HG02571 (cell line): Measurements from ENCODE around the gene GJA3.

Experiments used
- ATAC-seq: cut with Tn5 transposase; IDR thresholded peaks from one replicate; pipeline ENCODE4 v1.9.1; 2021; ENCODE audit warnings: mild to moderate bottlenecking, moderate library complexity; ENCODE audit not compliant: unreplicated experiment

GJA3 gene

DNA sequence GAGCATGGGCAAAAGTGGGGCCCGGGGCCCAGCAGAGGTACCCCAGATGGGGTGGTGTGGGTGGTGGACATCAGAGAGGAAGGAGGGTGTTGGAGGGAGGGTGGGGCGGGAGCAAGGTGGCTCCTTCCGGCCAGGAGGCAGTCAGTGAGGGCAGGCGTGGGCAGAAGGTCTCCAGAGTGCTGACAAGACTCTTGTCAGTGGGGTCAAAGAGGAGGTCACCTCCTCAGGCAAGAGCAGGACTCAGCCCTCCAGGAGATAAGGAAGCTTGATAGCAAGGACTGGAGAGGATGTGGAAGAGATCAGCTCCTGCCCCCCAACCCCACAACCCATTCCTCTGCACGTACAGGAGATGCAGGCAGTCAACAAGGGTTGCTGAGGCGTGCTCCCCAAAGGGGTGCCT, 9.8 kb downstream of the GJA3 start:
- ATAC-seq = no peak

DNA sequence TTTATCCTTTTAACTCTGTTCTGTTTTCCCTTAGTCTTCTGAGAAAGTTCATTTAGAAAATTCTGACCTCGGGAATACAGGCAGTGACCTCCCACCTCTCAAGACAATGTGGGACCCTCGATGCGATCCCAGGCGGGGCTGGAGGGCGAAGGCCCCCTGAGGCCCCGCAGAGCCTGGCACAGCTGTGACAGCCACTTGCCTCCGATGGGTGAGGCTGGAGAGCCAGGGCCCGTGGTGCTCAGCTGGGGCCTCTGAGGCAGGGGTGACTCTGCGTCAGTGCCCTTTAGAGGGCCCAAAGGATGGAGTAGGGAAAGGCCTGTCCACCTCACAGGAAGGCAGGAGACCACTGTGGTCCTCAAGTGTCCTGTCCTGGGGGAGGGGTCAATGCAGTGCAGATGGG, 10.3 kb downstream of the GJA3 start:
- ATAC-seq = no peak

DNA sequence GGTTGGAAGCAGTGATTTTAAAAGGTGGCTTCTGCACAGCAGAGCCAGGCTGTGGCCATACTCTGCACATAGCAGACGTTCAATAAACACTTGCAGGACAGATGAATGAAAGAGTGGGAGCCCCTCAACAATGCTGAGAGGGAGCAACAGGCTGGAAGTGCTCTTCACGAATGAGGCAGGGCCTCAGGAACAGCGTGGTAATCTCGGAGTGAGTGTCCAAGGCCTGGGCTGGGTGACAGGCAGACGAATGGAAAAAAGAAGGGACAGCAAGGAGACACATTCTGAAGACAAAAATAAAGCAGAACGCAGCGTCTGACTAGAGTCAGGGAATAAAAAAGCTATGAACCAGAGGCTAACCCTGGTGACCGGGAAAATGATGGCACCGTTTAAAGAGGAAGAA, 11.1 kb downstream of the GJA3 start:
- ATAC-seq = no peak

DNA sequence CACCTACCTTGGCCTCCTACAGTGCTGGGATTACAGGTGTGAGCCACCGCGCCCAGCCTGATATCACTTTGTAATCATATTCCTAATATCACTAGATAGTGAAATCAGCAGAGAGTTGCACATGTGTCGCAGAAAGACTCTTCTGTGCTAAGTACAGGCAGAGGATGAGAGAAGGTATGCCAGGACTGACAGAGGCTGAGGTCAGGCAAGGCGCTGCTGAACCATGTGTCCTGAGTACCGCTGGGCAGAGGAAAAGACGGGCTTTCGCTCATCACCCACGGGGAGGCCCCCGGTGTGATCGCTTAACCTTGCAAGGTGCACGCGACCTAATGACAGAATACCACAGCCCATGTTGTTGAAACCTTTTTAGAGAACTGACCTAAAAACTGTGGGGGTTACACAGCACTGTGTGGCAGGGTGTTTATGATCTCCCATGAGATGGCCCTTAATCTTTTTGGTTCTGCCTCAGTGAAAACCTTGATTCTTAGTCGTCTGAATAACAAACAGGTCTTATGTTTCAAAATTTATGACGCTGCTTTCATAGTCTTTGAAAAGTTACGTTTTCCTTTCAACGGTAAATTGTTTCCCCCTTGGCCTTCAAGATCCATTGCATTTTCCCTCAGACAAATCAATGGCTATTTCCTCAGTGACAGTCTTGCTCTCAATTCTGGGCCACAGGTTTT, 12.2 kb downstream of the GJA3 start:
- no peak for ATAC-seq

DNA sequence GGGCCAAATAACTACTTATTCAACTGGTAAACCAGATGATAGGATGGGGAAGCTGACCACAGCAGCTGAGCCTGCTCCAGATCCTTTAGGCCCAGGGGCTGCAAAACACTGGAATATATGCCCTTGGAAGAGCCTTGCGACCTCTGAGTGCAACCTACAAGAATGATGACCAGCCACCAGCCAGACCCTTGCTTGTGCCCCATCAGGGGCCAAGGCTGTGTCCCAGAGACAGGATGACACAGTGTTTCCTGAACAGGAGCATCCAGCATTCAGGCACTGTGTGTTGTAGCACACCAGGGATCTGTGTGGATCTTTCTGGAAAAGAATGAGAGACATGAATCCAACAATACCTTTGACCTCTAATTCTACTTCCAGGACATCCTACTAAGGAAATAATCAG, 14.5 kb downstream of the GJA3 start:
- ATAC-seq = no peak

DNA sequence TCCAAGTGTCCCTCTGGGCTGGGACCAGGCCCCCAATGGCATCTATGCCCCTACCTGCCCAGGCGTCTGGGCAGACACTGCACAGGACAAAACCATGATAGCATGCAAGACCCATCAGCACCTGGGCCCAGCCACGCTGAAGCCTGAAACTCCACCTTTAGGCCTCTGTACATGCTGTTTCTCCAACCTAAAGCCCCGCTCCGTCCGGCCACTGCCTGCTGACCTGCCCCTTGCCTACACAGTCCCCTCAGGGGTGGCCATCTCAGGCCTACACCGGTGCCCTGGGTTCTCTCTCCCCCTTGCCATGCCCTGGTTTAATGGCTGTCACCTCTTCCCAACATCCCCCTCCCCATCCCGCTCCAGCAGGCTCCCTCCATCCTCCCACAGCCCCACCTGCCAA, 15.3 kb downstream of the GJA3 start:
- no peak for ATAC-seq

DNA sequence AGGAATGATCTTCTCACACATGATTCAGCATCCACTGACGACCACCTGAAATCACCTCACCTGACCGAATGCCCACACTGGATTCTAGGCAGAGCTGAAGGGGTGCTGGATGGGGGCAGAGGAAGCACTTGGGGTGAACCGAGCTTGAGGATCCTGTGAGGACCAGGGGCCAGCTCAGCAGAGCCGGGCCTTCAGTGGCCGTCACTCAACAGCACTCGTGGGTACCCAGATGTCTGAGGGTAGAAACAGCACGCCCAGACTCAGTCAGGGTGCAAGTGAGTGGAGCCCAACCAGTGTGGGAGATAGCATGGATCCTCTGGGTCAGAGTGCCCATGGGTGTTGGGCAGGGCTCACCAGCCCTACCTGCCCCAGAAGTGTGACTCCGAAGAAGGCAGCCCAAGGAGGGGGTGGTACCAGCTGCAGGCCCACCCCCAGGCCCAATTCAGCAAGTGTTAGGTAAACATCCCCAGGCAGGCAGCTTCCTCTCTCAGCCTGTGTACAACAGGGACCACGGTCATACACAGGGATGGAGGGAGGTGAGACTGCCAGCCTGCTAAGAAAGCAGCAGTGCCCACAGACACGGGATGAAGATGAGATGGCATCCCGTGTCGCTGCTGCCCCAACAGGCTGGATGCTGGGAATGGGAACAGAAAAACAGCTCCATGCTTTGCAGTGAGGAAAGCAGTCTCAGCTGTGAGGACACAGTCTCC, 16.6 kb downstream of the GJA3 start:
- ATAC-seq = no peak

DNA sequence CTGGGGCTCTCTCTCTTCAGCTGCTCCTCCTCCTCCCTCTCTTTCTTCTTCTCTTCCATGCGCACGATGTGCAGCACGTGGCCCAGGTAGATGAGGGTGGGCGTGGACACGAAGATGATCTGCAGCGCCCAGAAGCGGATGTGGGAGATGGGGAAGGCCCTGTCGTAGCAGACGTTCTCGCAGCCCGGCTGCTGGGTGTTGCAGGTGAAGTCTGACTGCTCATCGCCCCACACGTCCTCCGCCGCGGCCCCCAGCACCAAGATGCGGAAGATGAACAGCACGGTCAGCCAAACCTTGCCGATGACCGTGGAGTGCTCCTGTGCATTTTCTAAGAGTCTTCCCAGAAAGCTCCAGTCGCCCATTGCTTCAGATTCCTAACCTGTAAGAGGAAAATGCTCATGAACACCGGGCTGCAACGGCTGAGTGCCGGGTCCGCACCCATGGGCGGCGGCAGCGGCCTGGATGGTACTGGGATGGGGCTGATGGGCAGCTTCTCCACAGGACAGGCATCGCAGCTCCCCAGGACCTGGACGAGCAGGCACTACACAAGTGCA, 17.8 kb downstream of the GJA3 start:
- ATAC-seq = no peak

DNA sequence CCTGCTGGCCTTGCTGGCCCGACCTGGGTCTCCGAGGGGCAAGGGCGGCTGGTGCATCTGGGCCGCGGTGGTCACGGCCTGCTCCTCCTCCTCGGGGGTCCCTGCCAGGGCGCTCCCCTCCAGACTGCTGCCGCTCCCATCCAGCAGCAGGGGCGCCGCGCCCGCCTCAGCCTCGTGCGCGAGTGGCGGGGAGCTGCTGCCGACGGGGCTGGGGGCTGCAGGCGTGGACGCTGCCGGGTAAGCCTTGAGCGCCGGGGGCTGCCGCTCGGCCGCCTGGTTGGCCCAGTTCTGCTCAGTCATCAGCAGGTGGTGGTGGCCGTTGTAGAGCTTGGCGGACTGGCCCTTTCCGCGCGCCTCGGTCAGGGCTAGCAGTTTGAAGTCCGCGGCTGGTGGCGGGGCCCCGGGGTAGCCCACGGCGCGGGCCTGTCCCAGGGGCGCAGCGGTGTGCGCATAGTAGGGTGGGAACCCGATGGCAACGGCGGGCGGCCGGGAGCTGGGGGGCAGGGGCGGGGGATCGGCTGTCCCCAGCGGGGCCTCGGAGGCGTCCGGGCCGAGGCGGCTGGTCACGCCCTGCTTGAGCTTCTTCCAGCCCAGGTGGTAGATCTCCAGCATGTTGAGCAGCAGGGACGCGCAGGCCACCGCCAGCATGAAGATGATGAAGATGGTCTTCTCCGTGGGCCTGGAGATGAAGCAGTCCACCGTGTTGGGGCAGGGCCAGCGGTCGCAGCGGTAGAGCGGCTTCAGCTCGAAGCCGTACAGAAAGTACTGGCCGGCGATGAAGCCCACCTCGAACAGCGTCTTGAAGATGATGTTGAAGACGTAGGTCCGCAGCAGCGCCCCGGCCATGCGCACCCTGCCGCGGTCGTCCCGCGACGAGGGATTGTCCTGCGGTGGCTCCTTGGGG, 18.6 kb downstream of the GJA3 start:
- no peak for ATAC-seq

DNA sequence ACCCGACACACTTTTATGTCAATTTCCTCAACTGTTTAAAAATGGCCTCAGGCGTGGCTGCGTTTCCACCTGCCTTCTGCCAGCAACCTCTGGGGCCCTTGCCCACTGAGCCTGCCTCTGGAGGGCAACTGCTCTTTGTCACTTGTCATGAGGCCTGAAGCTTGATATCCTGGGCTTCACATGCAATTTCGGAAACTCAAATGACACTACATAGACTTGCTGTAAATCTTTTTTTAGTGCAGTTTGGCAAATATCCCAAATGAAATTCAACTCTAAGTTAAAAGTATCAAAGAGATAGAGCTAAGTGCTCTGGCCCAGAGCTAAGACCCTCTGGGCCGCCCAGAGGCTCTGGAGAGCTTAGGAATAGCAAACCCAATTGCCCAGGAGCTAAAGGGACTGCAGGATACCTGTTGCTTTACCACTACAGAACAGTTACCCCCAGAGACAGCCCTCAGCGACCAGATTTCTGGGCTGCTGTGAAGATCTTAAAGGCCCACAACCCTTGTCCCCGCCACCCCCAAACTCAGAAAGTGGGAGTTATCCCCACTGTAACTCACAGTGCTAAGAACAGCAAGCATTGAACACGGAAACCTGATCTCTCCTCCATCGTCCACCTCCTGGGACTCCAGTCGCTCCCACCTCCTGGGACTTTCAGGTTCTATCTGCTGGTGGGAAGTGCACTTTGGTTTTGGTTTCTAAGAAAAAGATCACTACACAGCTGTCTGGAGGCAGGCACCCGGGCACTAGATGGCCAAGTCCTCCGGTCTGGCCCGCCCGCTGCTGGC, 19.4 kb downstream of the GJA3 start:
- ATAC-seq = no peak

DNA sequence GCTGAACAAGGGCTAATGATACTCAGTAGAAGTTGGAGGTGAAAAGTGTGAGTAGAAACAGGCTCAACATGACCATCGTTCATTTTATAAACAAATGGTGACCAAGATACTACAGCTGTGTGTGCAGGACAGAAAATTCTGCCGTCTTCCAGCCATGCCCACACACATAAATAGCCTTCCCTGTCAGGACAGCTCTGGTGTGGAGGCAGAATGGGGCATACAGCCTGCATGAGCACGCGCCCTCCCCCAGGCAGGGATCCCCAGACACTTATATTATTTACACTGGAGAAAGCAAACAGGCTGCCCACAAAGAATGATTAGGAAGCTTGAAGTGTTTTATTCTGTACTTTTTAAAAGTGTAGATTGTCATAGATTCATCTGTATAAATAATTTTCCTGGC, 20.4 kb downstream of the GJA3 start:
- ATAC-seq = no peak

DNA sequence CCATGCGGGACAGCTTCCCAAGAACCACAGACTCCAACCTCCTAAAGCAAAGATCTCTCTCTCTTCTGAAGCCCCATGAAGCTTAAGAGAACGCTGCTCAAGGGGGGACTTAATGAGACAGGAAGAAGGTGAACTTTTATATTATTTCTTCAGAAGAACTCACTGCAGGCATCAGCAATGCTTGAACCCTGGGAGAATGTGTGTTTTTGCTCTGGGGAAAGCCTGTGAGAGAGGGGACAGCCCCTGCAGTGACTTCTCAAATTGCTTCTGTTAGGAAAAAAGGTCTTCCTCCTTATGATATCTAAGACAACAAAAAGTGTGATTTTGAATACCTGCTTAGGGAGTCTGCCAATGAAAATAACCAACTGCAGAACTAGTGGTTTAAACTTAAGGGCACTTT, 23.0 kb downstream of the GJA3 start:
- no peak for ATAC-seq

DNA sequence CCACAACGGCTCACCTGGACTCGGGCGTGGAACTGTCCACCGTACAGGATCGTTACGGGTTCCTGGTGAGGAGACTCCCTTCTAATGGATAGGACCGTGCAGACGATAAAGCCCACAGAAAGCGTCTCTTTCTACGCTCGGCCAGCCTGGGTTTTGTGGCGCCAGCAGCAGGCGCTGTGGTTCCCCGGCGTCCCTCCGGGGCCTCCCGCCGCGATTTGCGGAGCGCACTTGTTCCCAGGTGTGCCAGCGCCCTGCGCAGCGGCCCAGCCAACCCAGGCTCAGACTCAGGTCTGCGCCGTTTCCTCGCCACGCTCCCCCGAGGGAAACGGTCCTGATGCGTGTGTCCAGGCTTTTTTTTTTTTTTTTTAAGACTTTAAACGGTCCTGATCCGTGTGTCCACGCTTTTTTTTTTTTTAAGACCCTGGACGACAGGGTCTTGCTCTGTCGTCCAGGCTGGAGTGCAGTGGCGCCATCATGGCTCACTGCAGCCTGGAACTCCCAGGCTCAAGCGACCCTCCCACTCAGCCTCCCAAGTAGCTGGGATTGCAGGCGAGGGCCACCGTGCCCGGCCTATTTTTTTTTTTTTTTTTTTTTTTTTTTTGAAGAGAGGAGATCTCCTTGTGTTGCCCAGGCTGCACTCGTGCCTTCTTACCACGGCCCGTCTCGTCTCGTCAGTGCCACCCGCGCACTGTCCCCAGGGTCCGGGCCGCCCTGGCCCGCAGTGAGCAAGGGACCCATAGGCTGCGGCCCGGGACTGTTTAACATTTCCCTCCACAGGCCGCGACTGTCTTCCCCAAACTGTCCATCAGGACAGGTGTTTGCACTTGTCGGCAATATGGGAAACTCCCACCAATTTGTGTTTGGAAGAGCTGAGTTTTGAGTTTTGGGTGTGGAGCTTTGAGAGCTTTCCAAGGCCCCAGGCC, 23.8 kb downstream of the GJA3 start:
- ATAC-seq = no peak

DNA sequence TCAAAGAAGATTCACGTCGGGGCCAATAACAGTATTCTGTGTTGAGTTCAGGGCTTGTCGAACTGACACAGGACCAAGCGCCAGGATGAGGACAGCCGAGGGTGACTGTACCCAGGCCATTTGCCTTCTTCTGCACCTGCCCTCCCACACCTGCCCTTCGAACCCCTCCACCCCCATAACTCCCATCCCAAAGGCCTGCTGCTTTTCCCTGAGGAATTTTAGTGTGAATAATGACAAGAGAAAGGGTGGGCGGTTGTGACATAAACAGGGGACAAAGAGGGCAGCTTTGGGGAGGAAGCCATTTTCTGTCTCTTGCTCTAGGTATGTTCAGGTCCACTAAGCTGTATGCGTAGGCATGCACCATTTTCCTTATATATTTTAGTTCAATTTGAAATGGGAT, 26.1 kb downstream of the GJA3 start:
- no peak for ATAC-seq

DNA sequence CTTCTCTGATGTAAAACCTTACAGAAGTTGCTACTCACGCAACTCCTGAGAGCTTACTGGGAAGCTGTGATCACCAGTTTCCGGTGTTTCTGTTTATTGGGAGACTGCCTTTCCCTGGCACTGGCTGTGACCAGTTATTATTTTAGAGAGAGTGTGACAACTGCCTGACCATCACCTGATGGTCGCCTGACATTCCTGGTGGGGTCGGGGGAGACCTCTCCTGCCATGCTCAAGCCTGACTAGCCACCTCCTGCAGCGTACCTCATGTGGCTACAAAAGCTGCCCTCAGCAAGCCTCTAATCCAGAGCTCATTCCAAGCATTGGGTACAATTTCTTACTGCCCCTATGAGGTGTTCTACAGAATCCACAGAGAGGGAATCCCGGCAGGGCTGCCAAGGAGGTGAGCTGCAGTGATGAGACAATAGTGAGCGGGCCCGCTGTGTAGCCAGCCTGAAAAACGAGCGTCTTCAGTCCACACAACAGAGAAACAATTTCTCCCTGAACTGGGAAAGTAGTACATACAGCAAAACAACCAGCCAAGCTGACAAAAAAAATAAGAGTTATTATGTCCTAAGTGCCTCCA, 28.7 kb downstream of the GJA3 start:
- no peak for ATAC-seq

DNA sequence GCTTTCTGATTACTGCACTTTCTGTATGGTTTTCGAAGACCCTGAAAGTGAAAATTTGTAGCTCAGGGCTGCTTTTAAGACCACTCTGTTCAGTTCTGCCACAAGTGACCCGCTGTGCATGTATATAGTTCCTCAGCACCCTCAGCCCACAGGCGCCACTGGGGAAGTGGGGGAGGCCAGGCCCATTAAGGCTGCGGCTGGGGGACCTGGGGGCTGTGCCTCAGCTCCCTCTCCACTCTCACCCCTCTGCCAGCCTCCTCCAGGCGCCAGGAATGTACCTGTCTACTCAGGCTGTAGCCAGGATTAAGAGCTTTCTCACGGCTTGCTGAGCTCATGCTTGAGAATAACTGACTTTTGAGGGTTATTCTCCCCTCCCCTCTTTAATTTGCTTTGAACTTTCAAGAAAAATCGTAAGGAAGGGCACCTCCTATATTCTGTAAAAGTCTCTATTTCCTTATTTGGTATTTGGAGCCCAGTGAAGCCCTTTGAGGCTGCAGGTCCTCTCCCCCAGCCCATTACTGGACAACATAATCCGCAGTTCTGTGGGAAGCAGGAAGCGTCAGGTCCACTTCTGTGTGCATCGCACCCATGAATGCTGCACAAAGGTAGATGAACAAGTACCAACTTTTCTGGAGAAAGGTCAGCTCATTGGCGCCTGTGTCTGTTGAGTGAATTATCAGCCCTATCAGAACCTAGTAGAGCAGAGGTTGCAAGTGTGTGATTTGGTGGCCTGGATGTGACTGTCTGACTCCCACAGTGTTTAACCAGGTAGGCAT, 29.6 kb downstream of the GJA3 start:
- ATAC-seq = no peak

DNA sequence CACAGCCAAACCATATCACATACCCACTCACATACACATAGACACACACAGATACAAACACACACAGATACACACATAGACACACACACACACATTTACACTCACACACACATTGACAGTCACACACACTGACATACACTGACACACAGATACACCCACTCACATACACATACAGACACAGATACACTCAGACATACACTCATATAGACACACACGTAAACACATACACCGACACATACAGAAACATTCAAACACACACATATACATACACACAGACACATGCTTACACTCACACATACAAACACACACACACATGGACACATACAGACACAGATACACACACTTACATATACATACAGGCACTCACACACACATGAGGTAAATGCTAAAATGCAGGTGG, 30.2 kb downstream of the GJA3 start:
- no peak for ATAC-seq

DNA sequence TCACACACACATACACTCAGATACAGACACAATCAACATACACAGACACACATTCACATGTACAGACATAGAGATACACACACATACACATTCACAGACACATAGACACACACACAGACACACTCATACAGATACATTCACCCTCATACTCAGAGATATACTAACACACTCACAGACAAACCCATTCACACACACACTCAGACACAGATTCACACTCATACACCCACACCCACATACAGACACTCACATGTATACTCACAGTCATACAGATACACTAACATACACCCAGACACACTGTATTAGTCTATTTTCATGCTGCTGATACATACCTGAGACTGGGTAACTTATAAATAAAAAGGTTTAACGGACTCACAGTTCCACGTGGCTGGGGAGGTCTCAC, 30.8 kb downstream of the GJA3 start:
- ATAC-seq = no peak

DNA sequence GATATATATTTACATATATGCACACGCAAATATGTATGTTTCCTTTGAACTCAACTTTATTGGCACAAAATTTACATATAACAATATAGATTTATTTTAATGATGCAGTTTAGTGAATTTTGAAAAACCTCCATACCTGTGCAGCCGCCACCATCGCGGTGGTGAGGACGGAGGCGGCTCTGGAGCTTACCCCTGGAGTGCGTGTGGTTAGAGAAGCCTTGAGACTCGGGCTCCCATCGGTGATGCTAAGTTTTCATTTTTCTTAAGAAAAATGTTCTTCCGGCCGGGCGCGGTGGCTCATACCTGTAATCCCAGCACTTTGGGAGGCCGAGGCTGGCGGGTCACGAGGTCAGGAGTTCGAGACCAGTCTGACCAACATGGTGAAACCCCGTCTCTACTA, 31.8 kb downstream of the GJA3 start:
- ATAC-seq = no peak
